ENCODE measurements around the gene USP12.

DNA sequence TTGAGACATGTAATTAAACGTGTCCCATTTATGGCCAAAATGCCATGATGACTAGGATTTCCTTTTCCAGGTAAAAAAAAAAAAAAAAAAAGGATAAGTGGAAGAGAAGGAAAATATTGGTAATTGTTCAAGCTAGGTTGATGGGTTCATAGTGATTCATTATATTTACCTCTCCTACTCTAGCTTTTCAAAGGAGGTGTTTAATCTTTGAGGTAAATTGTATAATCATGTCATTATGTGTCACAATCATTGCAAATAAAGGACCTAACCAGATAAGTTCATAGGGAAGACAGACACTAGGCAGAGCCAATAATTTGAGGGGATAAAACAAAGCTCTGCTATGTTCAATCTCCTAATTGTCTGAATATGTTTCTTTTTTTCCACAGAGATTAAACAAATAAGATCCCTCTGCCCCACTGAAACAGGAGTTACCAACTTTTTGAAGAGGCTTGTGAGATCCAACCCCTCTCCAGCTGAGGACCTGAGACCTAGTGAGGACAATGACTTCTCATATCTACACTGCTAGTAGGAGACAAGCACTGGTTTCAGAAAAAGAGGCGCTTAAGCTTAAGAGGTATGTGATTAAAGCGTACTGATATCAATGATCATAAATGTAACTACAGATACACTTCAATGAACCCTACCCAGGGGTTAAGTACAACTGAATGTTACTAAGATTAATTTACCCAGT is 61.4 kb downstream of the USP12 start:
- TF ChIP-seq CTCF (IDR thresholded peaks at IDR 0.05) (no peak), EP300 (IDR thresholded peaks at IDR 0.05) (no peak)

All from suprapubic skin (tissue), 3 donors.